Measurements from ENCODE around the gene LITAF. TPM values are rescaled to one million over a fixed set of nuclear protein-coding genes. Genes with fewer than 3 reads are reported as not detected.

Gene LITAF
- total and polyA plus RNA-seq, 7 experiments from 2014 or later: 126 to 563 (median 264) TPM

DNA sequence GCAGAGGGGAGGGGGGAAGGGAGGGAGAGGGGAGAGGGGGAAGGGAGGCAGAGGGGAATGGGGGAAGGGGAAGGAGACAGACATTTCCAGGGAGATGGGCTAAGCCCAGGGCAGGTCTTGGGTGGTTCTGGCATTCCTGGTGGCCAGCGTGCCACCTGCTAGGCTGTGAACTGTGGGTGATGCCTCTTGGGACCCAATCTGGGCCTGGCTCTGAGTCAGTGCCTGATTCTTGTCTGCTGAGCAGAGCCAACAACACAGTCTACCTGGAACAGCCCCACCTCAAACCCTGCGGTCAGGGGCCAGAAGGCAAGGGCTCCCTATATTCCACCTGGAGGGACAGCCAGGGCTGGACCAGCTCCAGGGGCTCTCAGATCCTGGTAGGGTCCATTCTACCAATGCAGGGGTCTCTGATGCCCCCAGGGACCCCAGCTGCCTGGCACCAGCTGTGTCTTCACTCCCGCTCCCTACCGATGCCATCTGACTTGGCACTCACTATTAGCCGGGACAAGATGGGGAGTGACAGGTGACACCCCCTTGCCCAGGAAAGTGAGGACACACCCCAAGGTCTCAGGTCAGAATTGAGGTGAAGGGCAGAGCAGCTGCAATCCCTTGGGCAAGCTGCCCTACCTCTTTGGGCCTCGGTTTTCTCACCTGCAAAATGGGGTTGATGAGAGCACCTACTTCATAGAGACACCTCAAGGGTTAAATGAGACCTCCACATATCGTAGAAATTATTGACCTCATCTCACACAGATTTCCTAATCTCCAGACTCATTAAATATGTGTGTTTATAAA, 87.2 kb downstream of the LITAF start:
- intact Hi-C loops (cut with micrococcal nuclease): no loop called here

DNA sequence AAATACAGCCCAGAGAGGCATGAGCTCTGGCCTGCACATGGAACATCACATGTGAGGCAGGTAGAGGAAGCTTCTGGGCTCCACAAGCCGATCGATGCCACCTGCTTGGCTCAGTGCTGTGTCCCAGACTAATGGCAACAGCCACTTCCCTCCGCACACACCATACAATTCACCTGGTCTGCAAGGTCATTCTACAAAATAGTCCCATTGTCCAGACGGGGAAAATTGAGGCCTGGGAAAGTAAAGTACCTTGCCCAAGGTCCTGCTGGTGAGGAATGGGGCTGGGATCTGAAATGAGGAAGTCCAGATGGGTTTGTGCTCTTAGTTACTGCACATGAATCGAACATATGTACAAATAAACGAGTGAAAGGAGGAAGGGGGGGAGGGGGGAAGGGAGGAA, 88.0 kb downstream of the LITAF start:
- H3K4me3 ChIP-seq (ENCODE audit: low read length): no peak overlapping the region
- no peaks in the 10 kb centered on the region for H3K9me3 Mint-ChIP-seq
- intact Hi-C loops (cut with micrococcal nuclease): no loop called here
- ATAC-seq (no peak), DNase-seq (no peak)
- H3K4me3 Mint-ChIP-seq: no peak overlapping the region
- H3K27ac ChIP-seq (ENCODE audit: low read depth, low read length): no peak overlapping the region
- peak overlapping the region in 3 of 9 donors; percentile 12 to 55 (median 52) for H3K27ac Mint-ChIP-seq
- ChIA-PET CTCF (interaction anchor here (0.6 kb wide), 1 partner anchor 71 kb away, joined by 3 read pairs; no protein-coding TSS in a partner anchor), POLR2A (no interaction called here)
- H3K27me3 ChIP-seq (ENCODE audit: control insufficient read depth in 2 of 2, insufficient read depth in 2 of 2, low read length in 2 of 2): no peaks in the 10 kb centered on the region
- H3K9me3 ChIP-seq (ENCODE audit: control insufficient read depth in 2 of 3, low read length in 3 of 3): no peaks in the 10 kb centered on the region
- H3K4me1 ChIP-seq (ENCODE audit: control insufficient read depth in 2 of 2, insufficient read depth in 2 of 2, low read length in 2 of 2): peaks cover 0 to 12% of the 10 kb centered on the region in 2 donors
- H3K36me3 Mint-ChIP-seq: no peaks in the 10 kb centered on the region
- no peaks in the 10 kb centered on the region for H3K36me3 ChIP-seq (ENCODE audit: control insufficient read depth in 2 of 3, insufficient read depth in 3 of 3, low read length in 3 of 3)
- peaks cover 13 to 40% (median 28%) of the 10 kb centered on the region in 7 donors for H3K4me1 Mint-ChIP-seq
- no peaks in the 10 kb centered on the region for H3K27me3 Mint-ChIP-seq

More for the DNA sequence above, 87.2 kb downstream of the LITAF start:
- Mint-ChIP-seq H3K4me3 (peak overlapping the region in 1 of 10 donors; percentile 16), H3K27me3 (no peaks in the 10 kb centered on the region), H3K9me3 (no peaks in the 10 kb centered on the region), H3K27ac (peak overlapping the region in 1 of 9 donors; percentile 25), H3K4me1 (peaks cover 13 to 40% (median 28%) of the 10 kb centered on the region in 7 donors), H3K36me3 (no peaks in the 10 kb centered on the region)
- Histone ChIP-seq H3K27me3 (ENCODE audit: control insufficient read depth in 2 of 2, insufficient read depth in 2 of 2, low read length in 2 of 2) (no peaks in the 10 kb centered on the region), H3K9me3 (ENCODE audit: control insufficient read depth in 2 of 3, low read length in 3 of 3) (no peaks in the 10 kb centered on the region), H3K4me1 (ENCODE audit: control insufficient read depth in 2 of 2, insufficient read depth in 2 of 2, low read length in 2 of 2) (peaks cover 0 to 12% of the 10 kb centered on the region in 2 donors), H3K27ac (ENCODE audit: low read depth, low read length) (no peak overlapping the region), H3K36me3 (ENCODE audit: control insufficient read depth in 2 of 3, insufficient read depth in 3 of 3, low read length in 3 of 3) (no peaks in the 10 kb centered on the region), H3K4me3 (ENCODE audit: low read length) (no peak overlapping the region)
- ChIA-PET POLR2A (no interaction called here), CTCF (no interaction called here)
- ATAC-seq (no peak), DNase-seq (no peak)

DNA sequence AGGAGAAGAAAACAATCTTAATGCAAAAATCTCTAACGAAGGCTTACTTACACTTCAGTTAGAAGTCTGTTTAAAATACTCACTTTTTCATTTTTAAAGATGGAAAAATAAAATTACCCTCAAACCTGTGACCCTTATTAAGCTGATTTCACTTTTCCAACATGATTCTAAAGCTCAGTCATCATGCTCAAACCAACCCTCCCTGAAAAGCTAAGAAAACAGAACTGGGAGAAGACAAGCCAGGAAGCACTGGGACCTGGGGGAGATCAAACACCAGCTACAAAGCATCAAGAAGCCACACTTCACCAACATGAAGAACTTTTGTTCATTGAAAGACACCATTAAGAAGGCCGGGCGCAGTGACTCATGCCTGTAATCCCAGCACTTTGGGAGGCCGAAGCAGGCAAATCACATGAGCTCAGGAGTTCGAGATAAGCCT, 88.8 kb downstream of the LITAF start:
- Histone ChIP-seq H3K36me3 (ENCODE audit: control insufficient read depth in 2 of 3, insufficient read depth in 3 of 3, low read length in 3 of 3) (no peaks in the 10 kb centered on the region), H3K9me3 (ENCODE audit: control insufficient read depth in 2 of 3, low read length in 3 of 3) (no peaks in the 10 kb centered on the region), H3K27ac (ENCODE audit: low read depth, low read length) (no peak overlapping the region), H3K4me1 (ENCODE audit: control insufficient read depth in 2 of 2, insufficient read depth in 2 of 2, low read length in 2 of 2) (peaks cover 0 to 12% of the 10 kb centered on the region in 2 donors), H3K27me3 (ENCODE audit: control insufficient read depth in 2 of 2, insufficient read depth in 2 of 2, low read length in 2 of 2) (no peaks in the 10 kb centered on the region), H3K4me3 (ENCODE audit: low read length) (no peak overlapping the region)
- Mint-ChIP-seq H3K4me1 (peaks cover 13 to 40% (median 28%) of the 10 kb centered on the region in 7 donors), H3K9me3 (peaks cover 0 to 2% (median 0%) of the 10 kb centered on the region in 11 donors), H3K27ac (peak overlapping the region in 8 of 9 donors; percentile 35 to 91 (median 65)), H3K36me3 (peaks cover 0 to 1% (median 0%) of the 10 kb centered on the region in 5 donors), H3K4me3 (peak overlapping the region in 6 of 10 donors; percentile 2 to 53 (median 34)), H3K27me3 (no peaks in the 10 kb centered on the region)
- ATAC-seq (no peak), DNase-seq (no peak)
- intact Hi-C loops (cut with micrococcal nuclease): no loop called here
- ChIA-PET CTCF (interaction anchor here (0.6 kb wide), 1 partner anchor 71 kb away, joined by 3 read pairs; no protein-coding TSS in a partner anchor), POLR2A (no interaction called here)

Other genes with a start within 250 kb of the LITAF start
- 10 to 100 TPM in 1 of 5 experiments, 1 to 10 TPM in 4; 1.8 to 57.0 (median 3.3) TPM for gene RMI2, start 241.5 kb downstream of the LITAF start, total RNA-seq
- gene RMI2, start 241.5 kb downstream of the LITAF start, polyA plus RNA-seq: 10 to 100 TPM in 1 of 2 donors, 1 to 10 TPM in 1; 7.1 to 13.3 TPM
- 10 to 100 TPM; 17.0 to 86.8 (median 34.4) TPM for gene SNN, start 81.5 kb upstream of the LITAF start, total RNA-seq
- 10 to 100 TPM; 21.3 to 34.3 TPM for gene SNN, start 81.5 kb upstream of the LITAF start, polyA plus RNA-seq
- gene TXNDC11, start 155.9 kb upstream of the LITAF start, total RNA-seq: 10 to 100 TPM; 41.2 to 80.5 (median 55.1) TPM
- 10 to 100 TPM; 36.7 to 60.3 TPM for gene TXNDC11, start 155.9 kb upstream of the LITAF start, polyA plus RNA-seq
- gene ZC3H7A, start 210.3 kb upstream of the LITAF start, total RNA-seq: 100 to 1,000 TPM in 1 of 5 experiments, 10 to 100 TPM in 4; 86.9 to 102 (median 88.6) TPM
- gene ZC3H7A, start 210.3 kb upstream of the LITAF start, polyA plus RNA-seq: 10 to 100 TPM; 40.1 to 44.9 TPM